SK-N-SH treated with all-trans-retinoic acid at 6 μM for 48 hours (cell line): ENCODE data around the gene SLC16A12.

Experiments used
- ATAC-seq: fragments of 200-7000 bp; cut with Tn5 transposase; 3 replicates; pipeline ENCODE4 v1.9.1; 2020; ENCODE audit warnings: mild to moderate bottlenecking, moderate library complexity
- ARNTL ChIP-seq: fragments of 450-650 bp; formaldehyde crosslinking; IDR thresholded peaks from 2 replicates; pipeline ENCODE4 v1.5.0; 2020; ENCODE audit warnings: low read depth, mild to moderate bottlenecking, moderate library complexity, borderline replicate concordance
- BACH2 ChIP-seq: fragments of 250-450 bp; sonication (Bioruptor Pico); IDR thresholded peaks from 2 replicates; pipeline ENCODE4 v1.9.0; 2021; ENCODE audit warnings: mild to moderate bottlenecking, borderline replicate concordance
- CSDC2 ChIP-seq: fragments of 250-450 bp; sonication (Bioruptor Pico); IDR thresholded peaks from 2 replicates; pipeline ENCODE4 v1.5.0; 2020; ENCODE audit warnings: mild to moderate bottlenecking, moderate library complexity
- ESRRG ChIP-seq: fragments of 250-450 bp; sonication (Bioruptor Pico); IDR thresholded peaks from 2 replicates; pipeline ENCODE4 v1.6.1; 2021; ENCODE audit warnings: mild to moderate bottlenecking
- GLIS3 ChIP-seq: fragments of 250-450 bp; sonication (Bioruptor Pico); IDR thresholded peaks from 2 replicates; pipeline ENCODE4 v1.5.0; 2020; ENCODE audit warnings: mild to moderate bottlenecking, moderate library complexity
- ISL1 ChIP-seq: fragments of 250-450 bp; sonication (Bioruptor Pico); IDR thresholded peaks from 2 replicates; pipeline ENCODE4 v2.1.2; 2022; ENCODE audit warnings: mild to moderate bottlenecking, moderate library complexity
- OSR1 ChIP-seq: fragments of 250-450 bp; sonication (Bioruptor Pico); IDR thresholded peaks from 2 replicates; pipeline ENCODE4 v1.8.0; 2022; ENCODE audit warnings: moderate library complexity, mild to moderate bottlenecking, inconsistent platforms
- PPARA ChIP-seq: fragments of 250-450 bp; sonication (Bioruptor Pico); IDR thresholded peaks from 2 replicates; pipeline ENCODE4 v1.5.0; 2020; ENCODE audit warnings: mild to moderate bottlenecking, borderline replicate concordance
- RARB ChIP-seq: fragments of 250-450 bp; sonication (Bioruptor Pico); IDR thresholded peaks from 2 replicates; pipeline ENCODE4 v1.8.0; 2021; ENCODE audit warnings: mild to moderate bottlenecking, moderate library complexity
- SNAI2 ChIP-seq: fragments of 250-450 bp; sonication (Bioruptor Pico); IDR thresholded peaks from 2 replicates; pipeline ENCODE4 v1.5.0; 2020; ENCODE audit warnings: mild to moderate bottlenecking, moderate library complexity
- TCF4 ChIP-seq: fragments of 250-450 bp; sonication (Bioruptor Pico); IDR thresholded peaks from 2 replicates; pipeline ENCODE4 v1.8.0; 2021; ENCODE audit warnings: mild to moderate bottlenecking, moderate library complexity, borderline replicate concordance
- ZC3H10 ChIP-seq: fragments of 250-450 bp; sonication (Bioruptor Pico); IDR thresholded peaks from 2 replicates; pipeline ENCODE4 v1.5.1; 2021; ENCODE audit warnings: mild to moderate bottlenecking, moderate library complexity
- ZFP3 ChIP-seq: fragments of 250-450 bp; sonication (Bioruptor Pico); IDR thresholded peaks from 2 replicates; pipeline ENCODE4 v1.5.0; 2020; ENCODE audit warnings: mild to moderate bottlenecking, moderate library complexity
- ZFP30 ChIP-seq: fragments of 450-650 bp; formaldehyde crosslinking; IDR thresholded peaks from 2 replicates; pipeline ENCODE4 v1.5.0; 2022; ENCODE audit warnings: mild to moderate bottlenecking, moderate library complexity
- ZNF565 ChIP-seq: fragments of 450-650 bp; formaldehyde crosslinking; conservative IDR thresholded peaks from 2 replicates; pipeline ENCODE4 v1.5.0; 2020; ENCODE audit warnings: low read depth, mild to moderate bottlenecking, moderate library complexity
- ZNF70 ChIP-seq: fragments of 450-650 bp; formaldehyde crosslinking; IDR thresholded peaks from 2 replicates; pipeline ENCODE4 v1.5.0; 2020; ENCODE audit warnings: mild to moderate bottlenecking, moderate library complexity
- ZNF8 ChIP-seq: fragments of 450-650 bp; formaldehyde crosslinking; IDR thresholded peaks from 2 replicates; pipeline ENCODE4 v1.5.0; 2020; ENCODE audit warnings: mild to moderate bottlenecking, moderate library complexity
- TF ChIP-seq, protein P1 (sequence below): fragments of 250-450 bp; sonication (Bioruptor Pico); IDR thresholded peaks from 2 replicates; pipeline ENCODE4 v1.5.1; 2020; ENCODE audit warnings: low read depth, mild to moderate bottlenecking, moderate library complexity
- TF ChIP-seq, protein P2 (sequence below): fragments of 250-450 bp; sonication (Bioruptor Pico); IDR thresholded peaks from 2 replicates; pipeline ENCODE4 v1.8.0; 2020; ENCODE audit warnings: mild to moderate bottlenecking, moderate library complexity, borderline replicate concordance
- TF ChIP-seq, protein P3 (sequence below): fragments of 250-450 bp; sonication (Bioruptor Pico); IDR thresholded peaks from 2 replicates; pipeline ENCODE4 v1.5.1; 2021; ENCODE audit warnings: mild to moderate bottlenecking, moderate library complexity
- TF ChIP-seq, protein P4 (sequence below): fragments of 250-450 bp; sonication (Bioruptor Pico); IDR thresholded peaks from 2 replicates; pipeline ENCODE4 v1.5.0; 2020; ENCODE audit warnings: mild to moderate bottlenecking, moderate library complexity
- TF ChIP-seq, protein P5 (sequence below): fragments of 250-450 bp; sonication (Bioruptor Pico); IDR thresholded peaks from 2 replicates; pipeline ENCODE4 v1.8.0; 2021; ENCODE audit warnings: low read depth, mild to moderate bottlenecking, moderate library complexity, borderline replicate concordance

SLC16A12 gene

DNA sequence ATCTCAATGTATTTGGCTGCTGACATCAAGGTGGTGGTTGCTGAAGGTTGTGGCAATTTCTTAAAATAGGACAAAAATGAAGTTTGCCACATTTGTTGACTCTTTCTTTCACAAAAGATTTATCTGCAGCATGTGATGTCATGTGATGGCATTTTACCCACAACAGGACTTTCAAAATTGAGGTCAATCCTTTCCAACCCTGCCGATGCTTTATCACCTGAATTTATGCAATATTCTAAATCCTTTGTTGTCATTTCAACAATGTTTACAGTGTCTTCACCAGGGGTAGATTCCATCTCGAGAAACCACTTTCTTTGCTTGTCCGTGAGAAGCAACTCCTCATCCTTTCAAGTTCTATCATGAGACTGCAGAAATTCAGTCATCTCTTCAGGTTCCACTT, 40.6 kb upstream of the SLC16A12 start:
- ATAC-seq = no peak
- TF ChIP-seq PPARA (CRISPR knock-in tag) = no peak
- TF ChIP-seq ZNF565 (CRISPR knock-in tag) = no peak
- no peak for TF ChIP-seq ZC3H10
- no peak for TF ChIP-seq RARB (CRISPR knock-in tag)
- no peak for TF ChIP-seq ZNF8
- no peak for TF ChIP-seq ARNTL
- no peak for TF ChIP-seq BACH2
- TF ChIP-seq ZNF70 (CRISPR knock-in tag) = no peak
- TF ChIP-seq GLIS3 (CRISPR knock-in tag) = no peak
- TF ChIP-seq, protein P1, sequence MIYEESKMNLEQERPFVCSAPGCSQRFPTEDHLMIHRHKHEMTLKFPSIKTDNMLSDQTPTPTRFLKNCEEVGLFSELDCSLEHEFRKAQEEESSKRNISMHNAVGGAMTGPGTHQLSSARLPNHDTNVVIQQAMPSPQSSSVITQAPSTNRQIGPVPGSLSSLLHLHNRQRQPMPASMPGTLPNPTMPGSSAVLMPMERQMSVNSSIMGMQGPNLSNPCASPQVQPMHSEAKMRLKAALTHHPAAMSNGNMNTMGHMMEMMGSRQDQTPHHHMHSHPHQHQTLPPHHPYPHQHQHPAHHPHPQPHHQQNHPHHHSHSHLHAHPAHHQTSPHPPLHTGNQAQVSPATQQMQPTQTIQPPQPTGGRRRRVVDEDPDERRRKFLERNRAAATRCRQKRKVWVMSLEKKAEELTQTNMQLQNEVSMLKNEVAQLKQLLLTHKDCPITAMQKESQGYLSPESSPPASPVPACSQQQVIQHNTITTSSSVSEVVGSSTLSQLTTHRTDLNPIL (CRISPR knock-in tag) = no peak
- TF ChIP-seq ZFP30 (CRISPR knock-in tag) = no peak
- no peak for TF ChIP-seq OSR1 (CRISPR knock-in tag)
- TF ChIP-seq, protein P2, sequence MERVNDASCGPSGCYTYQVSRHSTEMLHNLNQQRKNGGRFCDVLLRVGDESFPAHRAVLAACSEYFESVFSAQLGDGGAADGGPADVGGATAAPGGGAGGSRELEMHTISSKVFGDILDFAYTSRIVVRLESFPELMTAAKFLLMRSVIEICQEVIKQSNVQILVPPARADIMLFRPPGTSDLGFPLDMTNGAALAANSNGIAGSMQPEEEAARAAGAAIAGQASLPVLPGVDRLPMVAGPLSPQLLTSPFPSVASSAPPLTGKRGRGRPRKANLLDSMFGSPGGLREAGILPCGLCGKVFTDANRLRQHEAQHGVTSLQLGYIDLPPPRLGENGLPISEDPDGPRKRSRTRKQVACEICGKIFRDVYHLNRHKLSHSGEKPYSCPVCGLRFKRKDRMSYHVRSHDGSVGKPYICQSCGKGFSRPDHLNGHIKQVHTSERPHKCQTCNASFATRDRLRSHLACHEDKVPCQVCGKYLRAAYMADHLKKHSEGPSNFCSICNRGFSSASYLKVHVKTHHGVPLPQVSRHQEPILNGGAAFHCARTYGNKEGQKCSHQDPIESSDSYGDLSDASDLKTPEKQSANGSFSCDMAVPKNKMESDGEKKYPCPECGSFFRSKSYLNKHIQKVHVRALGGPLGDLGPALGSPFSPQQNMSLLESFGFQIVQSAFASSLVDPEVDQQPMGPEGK (CRISPR knock-in tag) = no peak
- TF ChIP-seq CSDC2 (CRISPR knock-in tag) = no peak
- TF ChIP-seq ISL1 (CRISPR knock-in tag) = no peak
- TF ChIP-seq, protein P3, sequence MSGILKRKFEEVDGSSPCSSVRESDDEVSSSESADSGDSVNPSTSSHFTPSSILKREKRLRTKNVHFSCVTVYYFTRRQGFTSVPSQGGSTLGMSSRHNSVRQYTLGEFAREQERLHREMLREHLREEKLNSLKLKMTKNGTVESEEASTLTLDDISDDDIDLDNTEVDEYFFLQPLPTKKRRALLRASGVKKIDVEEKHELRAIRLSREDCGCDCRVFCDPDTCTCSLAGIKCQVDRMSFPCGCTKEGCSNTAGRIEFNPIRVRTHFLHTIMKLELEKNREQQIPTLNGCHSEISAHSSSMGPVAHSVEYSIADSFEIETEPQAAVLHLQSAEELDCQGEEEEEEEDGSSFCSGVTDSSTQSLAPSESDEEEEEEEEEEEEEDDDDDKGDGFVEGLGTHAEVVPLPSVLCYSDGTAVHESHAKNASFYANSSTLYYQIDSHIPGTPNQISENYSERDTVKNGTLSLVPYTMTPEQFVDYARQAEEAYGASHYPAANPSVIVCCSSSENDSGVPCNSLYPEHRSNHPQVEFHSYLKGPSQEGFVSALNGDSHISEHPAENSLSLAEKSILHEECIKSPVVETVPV (CRISPR knock-in tag) = no peak
- TF ChIP-seq SNAI2 (CRISPR knock-in tag) = no peak

DNA sequence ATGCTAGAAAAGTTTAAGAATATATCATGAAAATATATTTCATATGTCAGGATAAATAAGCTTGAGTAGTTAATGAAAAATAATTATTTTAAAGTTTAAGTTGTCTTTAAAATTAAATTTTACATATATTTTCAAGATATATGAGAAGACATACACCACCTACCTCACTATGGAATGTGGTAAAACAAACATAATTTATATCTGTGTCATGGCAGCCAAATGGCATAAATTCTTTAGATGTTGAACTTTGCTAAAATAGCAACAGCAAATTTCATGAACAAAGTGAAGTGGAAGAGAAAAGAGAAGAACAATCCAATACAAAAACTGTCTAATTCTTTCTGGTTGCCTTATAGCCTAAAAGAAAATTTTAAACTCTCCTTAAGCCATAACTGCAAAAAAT, 39.6 kb upstream of the SLC16A12 start:
- TF ChIP-seq ESRRG (no peak), ZFP30 (CRISPR knock-in tag) (no peak), BACH2 (no peak), TCF4 (CRISPR knock-in tag) (no peak), ZFP3 (CRISPR knock-in tag) (no peak), PPARA (CRISPR knock-in tag) (no peak), SNAI2 (CRISPR knock-in tag) (no peak), ZC3H10 (no peak), ZNF70 (CRISPR knock-in tag) (no peak)
- TF ChIP-seq, protein P3 (CRISPR knock-in tag) = no peak
- TF ChIP-seq, protein P4, sequence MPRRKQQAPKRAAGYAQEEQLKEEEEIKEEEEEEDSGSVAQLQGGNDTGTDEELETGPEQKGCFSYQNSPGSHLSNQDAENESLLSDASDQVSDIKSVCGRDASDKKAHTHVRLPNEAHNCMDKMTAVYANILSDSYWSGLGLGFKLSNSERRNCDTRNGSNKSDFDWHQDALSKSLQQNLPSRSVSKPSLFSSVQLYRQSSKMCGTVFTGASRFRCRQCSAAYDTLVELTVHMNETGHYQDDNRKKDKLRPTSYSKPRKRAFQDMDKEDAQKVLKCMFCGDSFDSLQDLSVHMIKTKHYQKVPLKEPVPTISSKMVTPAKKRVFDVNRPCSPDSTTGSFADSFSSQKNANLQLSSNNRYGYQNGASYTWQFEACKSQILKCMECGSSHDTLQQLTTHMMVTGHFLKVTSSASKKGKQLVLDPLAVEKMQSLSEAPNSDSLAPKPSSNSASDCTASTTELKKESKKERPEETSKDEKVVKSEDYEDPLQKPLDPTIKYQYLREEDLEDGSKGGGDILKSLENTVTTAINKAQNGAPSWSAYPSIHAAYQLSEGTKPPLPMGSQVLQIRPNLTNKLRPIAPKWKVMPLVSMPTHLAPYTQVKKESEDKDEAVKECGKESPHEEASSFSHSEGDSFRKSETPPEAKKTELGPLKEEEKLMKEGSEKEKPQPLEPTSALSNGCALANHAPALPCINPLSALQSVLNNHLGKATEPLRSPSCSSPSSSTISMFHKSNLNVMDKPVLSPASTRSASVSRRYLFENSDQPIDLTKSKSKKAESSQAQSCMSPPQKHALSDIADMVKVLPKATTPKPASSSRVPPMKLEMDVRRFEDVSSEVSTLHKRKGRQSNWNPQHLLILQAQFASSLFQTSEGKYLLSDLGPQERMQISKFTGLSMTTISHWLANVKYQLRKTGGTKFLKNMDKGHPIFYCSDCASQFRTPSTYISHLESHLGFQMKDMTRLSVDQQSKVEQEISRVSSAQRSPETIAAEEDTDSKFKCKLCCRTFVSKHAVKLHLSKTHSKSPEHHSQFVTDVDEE = no peak
- TF ChIP-seq, protein P5, sequence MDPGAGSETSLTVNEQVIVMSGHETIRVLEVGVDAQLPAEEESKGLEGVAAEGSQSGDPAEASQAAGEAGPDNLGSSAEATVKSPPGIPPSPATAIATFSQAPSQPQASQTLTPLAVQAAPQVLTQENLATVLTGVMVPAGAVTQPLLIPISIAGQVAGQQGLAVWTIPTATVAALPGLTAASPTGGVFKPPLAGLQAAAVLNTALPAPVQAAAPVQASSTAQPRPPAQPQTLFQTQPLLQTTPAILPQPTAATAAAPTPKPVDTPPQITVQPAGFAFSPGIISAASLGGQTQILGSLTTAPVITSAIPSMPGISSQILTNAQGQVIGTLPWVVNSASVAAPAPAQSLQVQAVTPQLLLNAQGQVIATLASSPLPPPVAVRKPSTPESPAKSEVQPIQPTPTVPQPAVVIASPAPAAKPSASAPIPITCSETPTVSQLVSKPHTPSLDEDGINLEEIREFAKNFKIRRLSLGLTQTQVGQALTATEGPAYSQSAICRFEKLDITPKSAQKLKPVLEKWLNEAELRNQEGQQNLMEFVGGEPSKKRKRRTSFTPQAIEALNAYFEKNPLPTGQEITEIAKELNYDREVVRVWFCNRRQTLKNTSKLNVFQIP (CRISPR knock-in tag) = no peak
- TF ChIP-seq, all 23 proteins: peak for 0
- ATAC-seq = no peak
